Measurements from ENCODE around the gene SGMS1.

SGMS1 gene

GRCh38 chr10:50336140-50336539, 287.6 kb downstream of the SGMS1 start:
- H3K4me3 ChIP-seq (ENCODE audit: low read depth, low read length) = no peak overlapping the region
- no peak for DNase-seq (ENCODE audit: low read depth)
- TF ChIP-seq, protein P1, sequence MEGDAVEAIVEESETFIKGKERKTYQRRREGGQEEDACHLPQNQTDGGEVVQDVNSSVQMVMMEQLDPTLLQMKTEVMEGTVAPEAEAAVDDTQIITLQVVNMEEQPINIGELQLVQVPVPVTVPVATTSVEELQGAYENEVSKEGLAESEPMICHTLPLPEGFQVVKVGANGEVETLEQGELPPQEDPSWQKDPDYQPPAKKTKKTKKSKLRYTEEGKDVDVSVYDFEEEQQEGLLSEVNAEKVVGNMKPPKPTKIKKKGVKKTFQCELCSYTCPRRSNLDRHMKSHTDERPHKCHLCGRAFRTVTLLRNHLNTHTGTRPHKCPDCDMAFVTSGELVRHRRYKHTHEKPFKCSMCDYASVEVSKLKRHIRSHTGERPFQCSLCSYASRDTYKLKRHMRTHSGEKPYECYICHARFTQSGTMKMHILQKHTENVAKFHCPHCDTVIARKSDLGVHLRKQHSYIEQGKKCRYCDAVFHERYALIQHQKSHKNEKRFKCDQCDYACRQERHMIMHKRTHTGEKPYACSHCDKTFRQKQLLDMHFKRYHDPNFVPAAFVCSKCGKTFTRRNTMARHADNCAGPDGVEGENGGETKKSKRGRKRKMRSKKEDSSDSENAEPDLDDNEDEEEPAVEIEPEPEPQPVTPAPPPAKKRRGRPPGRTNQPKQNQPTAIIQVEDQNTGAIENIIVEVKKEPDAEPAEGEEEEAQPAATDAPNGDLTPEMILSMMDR (IDR thresholded peaks at IDR 0.05; ENCODE audit: low read depth, low read length, missing control alignments) = no peak

DNA sequence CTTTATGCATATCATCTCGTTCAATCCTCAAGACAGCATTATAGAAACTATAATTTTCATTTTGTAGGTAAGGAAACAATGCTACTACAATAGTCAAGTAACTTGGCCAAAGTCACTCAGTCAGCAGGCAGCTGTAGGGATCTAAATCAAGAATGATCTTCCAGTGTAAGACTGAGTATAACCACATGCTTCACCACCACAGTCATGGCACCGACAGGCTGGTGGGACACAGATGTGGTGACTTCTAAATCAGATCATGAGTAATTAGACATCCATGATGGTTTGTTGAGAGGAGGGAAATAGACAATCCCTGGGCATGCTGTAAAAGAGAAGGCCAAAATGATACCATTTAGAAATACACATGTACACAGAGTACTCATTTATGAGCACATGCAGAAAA, 288.4 kb downstream of the SGMS1 start:
- no peak overlapping the region for H3K4me3 ChIP-seq (ENCODE audit: low read depth, low read length)
- TF ChIP-seq, protein P1 (IDR thresholded peaks at IDR 0.05; ENCODE audit: low read depth, low read length, missing control alignments) = no peak
- DNase-seq (ENCODE audit: low read depth) = no peak

- DNase-seq (ENCODE audit: low read depth) = no peak
- TF ChIP-seq, protein P1 (IDR thresholded peaks at IDR 0.05; ENCODE audit: low read depth, low read length, missing control alignments) = no peak
- H3K4me3 ChIP-seq (ENCODE audit: low read depth, low read length) = no peak overlapping the region
Observed at GRCh38 chr10:50334273-50334672, 289.5 kb downstream of the SGMS1 start.

DNA sequence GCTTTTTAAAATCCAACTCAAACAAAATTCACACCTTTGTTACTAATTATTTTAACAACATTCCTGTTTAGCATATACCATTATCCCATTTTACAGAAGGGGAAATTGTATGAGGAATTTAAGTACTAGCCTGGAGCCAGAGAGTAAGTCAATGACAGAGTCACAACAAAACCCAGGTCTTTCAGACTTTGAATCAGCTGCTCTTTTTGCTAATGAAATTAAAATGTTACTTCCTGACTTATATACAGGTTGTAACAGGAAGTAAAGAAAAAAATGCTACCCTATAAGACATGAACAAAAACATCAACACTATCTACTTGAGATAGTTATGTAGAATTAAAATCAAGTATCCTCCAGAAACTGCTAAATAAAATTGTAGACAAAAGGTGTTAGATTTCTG, 289.9 kb downstream of the SGMS1 start:
- TF ChIP-seq, protein P1 (IDR thresholded peaks at IDR 0.05; ENCODE audit: low read depth, low read length, missing control alignments) = no peak
- H3K4me3 ChIP-seq (ENCODE audit: low read depth, low read length) = no peak overlapping the region
- DNase-seq (ENCODE audit: low read depth) = no peak

DNA sequence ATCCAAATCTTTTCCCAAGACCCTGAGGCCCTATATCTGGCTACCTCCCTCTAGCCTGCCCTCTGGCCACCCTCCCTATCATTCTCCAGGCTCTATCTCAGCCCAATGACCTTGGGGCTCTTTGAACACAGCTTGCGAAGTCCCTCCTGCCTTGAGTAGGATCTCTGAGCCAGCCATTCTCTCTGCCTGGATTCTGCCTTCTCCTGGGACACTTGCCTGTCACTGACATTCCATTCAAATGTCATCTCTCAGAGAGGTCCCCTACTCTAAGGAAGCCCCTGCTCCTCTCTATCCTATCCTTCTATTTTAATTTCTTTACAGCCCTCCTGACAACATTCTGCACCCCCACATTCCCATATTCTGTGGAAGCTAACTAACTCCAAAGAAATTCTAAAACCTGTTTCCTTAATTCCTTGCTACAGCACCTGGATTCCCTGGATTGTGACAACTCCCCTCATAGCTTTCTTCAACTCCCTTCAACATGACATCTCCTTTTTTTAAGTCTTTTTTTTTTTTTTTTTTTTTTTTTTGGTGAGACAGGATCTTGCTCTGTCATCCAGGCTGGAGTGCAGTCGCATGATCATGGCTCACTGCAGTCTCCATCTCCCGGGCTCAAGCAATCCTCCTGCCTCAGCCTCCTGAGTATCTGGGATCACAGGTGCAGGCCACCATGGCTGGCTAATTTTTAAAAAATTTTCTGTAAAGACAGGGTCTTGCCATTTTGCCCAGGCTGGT, 291.5 kb downstream of the SGMS1 start:
- TF ChIP-seq, protein P1 (IDR thresholded peaks at IDR 0.05; ENCODE audit: low read depth, low read length, missing control alignments) = no peak
- DNase-seq (ENCODE audit: low read depth) = no peak
- no peak overlapping the region for H3K4me3 ChIP-seq (ENCODE audit: low read depth, low read length)

DNA sequence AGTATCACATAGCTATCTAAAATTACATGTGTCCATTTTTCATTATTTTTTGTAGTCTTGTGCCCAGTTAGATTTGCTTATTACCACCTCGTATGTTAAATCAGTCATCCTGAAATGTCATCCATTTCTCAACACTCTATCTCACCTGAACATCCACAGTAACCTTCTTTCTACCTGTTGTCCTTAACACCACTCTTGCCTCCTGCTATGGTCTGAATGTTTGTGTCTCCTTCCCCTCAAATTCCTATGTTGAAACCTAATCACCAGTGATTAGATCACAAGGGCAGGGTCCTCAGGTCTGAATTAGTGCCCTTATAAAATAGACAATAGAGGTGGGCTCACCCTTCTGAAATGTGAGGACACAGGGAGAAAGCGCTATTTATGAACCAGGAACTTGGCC, 292.3 kb downstream of the SGMS1 start:
- TF ChIP-seq, protein P1 (IDR thresholded peaks at IDR 0.05; ENCODE audit: low read depth, low read length, missing control alignments) = no peak
- no peak for DNase-seq (ENCODE audit: low read depth)
- H3K4me3 ChIP-seq (ENCODE audit: low read depth, low read length) = no peak overlapping the region
